22Rv1 (cell line): ENCODE data around the gene APOBEC3F.
"Not testable (repeated sequence)": the region's sequence is repeated elsewhere in the genome, so short reads cannot be mapped to it uniquely, and the experiment has no call there.

ENCODE experiments used
- CTCF ChIP-seq: fragments of 450-650 bp; IDR thresholded peaks from 2 replicates; pipeline ENCODE4 v1.5.1; 2017; ENCODE audit warnings: mild to moderate bottlenecking
- ZFX ChIP-seq: fragments of 450-650 bp; IDR thresholded peaks from 2 replicates; pipeline ENCODE4 v1.6.1; 2017; ENCODE audit warnings: antibody characterized with exemption, borderline replicate concordance

- TF ChIP-seq CTCF, ZFX: not testable (repeated sequence)
Measured at GRCh38 chr22:39077912-39078311, 37.2 kb downstream of the APOBEC3F start.
